ENCODE results near the gene SPRR2D.

Gene SPRR2D

DNA sequence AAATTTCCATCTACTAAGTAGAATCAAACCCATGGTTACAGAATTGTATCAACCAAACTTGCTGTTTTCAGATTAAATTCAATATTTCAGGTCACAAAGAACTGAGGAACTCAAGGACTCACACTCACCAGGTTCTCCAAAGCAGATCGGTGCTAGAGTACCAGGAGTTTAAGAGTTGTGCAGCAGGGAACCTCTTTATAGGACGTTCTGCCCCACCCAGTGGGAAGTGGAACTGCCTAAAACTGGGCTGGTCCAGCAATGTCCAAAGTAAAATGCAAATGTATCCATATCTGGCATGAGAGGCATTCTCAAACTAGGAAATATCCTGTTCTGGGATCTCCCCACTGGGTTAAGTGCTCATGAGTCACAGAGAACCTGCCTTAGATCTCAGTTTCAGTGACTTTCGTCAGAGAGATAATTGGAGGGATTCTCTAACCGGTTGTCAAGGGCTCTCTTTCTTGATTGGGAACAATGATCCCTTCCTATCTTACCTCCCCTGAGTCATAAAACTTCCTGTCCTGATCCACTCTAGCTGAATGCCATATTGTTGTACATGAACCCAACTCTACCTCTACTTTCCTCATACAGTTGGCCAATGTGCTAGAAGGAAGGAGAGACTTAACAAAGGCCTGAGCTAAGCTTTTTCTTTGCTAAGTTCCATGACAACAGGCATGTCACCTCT, at the start of gene SPRR2D:
Gene SPRR2D, minus strand, starts transcription at position 171 of the 682 bp plus-strand sequence. CDS start 774 bp downstream, outside the sequence.
- peaks cover 3% of the 10 kb centered on the region; the same call in 1 of the 2 replicates for H3K4me1 ChIP-seq (ENCODE audit: low read length)
- no peak within 1 kb of the TSS for H2AFZ ChIP-seq (ENCODE audit: low read length)
- no peak within 1 kb of the TSS for H3K4me3 ChIP-seq (ENCODE audit: low read length)
- no peaks in the 10 kb centered on the region for H3K79me2 ChIP-seq (ENCODE audit: low read length)
- no peaks in the 10 kb centered on the region for H3F3A ChIP-seq (ENCODE audit: insufficient read depth, low read length)
- H3K27me3 ChIP-seq (replicated peaks; ENCODE audit: insufficient read depth, low read length) = no peaks in the 10 kb centered on the region
- no peak within 1 kb of the TSS for H3K27ac ChIP-seq (ENCODE audit: low read length)
- no peaks in the 10 kb centered on the region for H3K9me3 ChIP-seq (replicated peaks; ENCODE audit: insufficient read depth, low read length)
- no peak within 1 kb of the TSS for H3K4me2 ChIP-seq (ENCODE audit: low read depth, low read length)
- H4K20me1 ChIP-seq (ENCODE audit: insufficient read depth, low read length) = no peaks in the 10 kb centered on the region
- TF ChIP-seq EZH2 (optimal IDR thresholded peaks at IDR 0.05; ENCODE audit: low read depth, low read length) (no peak), EZH2phosphoT487 (IDR thresholded peaks at IDR 0.05; ENCODE audit: low read length) (no peak)
- TF ChIP-seq, protein P1, sequence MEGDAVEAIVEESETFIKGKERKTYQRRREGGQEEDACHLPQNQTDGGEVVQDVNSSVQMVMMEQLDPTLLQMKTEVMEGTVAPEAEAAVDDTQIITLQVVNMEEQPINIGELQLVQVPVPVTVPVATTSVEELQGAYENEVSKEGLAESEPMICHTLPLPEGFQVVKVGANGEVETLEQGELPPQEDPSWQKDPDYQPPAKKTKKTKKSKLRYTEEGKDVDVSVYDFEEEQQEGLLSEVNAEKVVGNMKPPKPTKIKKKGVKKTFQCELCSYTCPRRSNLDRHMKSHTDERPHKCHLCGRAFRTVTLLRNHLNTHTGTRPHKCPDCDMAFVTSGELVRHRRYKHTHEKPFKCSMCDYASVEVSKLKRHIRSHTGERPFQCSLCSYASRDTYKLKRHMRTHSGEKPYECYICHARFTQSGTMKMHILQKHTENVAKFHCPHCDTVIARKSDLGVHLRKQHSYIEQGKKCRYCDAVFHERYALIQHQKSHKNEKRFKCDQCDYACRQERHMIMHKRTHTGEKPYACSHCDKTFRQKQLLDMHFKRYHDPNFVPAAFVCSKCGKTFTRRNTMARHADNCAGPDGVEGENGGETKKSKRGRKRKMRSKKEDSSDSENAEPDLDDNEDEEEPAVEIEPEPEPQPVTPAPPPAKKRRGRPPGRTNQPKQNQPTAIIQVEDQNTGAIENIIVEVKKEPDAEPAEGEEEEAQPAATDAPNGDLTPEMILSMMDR (IDR thresholded peaks at IDR 0.05; ENCODE audit: low read length) = no peak
- no peak within 1 kb of the TSS for H3K9ac ChIP-seq (ENCODE audit: low read length)
- no peaks in the 10 kb centered on the region for H3K36me3 ChIP-seq (replicated peaks; ENCODE audit: insufficient read depth, low read length)
- no peak for DNase-seq
- H3K9me2 ChIP-seq (replicated peaks; ENCODE audit: insufficient read depth, low read length) = no peaks in the 10 kb centered on the region

DNA sequence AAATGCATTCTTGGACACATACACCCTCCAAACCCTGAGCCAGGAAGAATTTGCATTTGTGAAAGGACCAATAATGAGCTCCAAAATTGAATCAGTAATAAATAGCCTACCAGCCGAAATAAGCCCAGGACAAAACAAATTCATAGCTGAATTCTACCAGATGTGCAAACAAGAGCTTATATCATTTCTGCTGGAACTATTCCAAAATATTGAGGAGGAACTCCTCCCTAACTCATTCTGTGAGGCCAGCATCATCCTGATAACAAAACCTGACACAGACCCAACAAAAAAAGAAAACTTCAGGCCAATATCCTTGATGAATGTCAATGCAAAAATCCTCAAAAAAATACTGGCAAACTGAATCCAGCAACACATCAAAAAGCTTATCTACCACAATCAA, 46.7 kb upstream of the SPRR2D start:
- H3K27ac ChIP-seq (ENCODE audit: low read length) = no peak overlapping the region
- no peaks in the 10 kb centered on the region for H3K36me3 ChIP-seq (replicated peaks; ENCODE audit: insufficient read depth, low read length)
- no peak overlapping the region for H3K9ac ChIP-seq (ENCODE audit: low read length)
- no peak for DNase-seq
- TF ChIP-seq EZH2 (optimal IDR thresholded peaks at IDR 0.05; ENCODE audit: low read depth, low read length) = no peak
- TF ChIP-seq EZH2phosphoT487 (IDR thresholded peaks at IDR 0.05; ENCODE audit: low read length) = no peak
- TF ChIP-seq, protein P1 (IDR thresholded peaks at IDR 0.05; ENCODE audit: low read length) = no peak
- no peak overlapping the region for H3K4me3 ChIP-seq (ENCODE audit: low read length)
- no peaks in the 10 kb centered on the region for H4K20me1 ChIP-seq (ENCODE audit: insufficient read depth, low read length)
- no peaks in the 10 kb centered on the region for H3K9me2 ChIP-seq (replicated peaks; ENCODE audit: insufficient read depth, low read length)
- H3K4me1 ChIP-seq (ENCODE audit: low read length) = no peaks in the 10 kb centered on the region
- H3K79me2 ChIP-seq (ENCODE audit: low read length) = no peaks in the 10 kb centered on the region
- no peaks in the 10 kb centered on the region for H3F3A ChIP-seq (ENCODE audit: insufficient read depth, low read length)
- no peak overlapping the region for H2AFZ ChIP-seq (ENCODE audit: low read length)
- H3K27me3 ChIP-seq (replicated peaks; ENCODE audit: insufficient read depth, low read length) = no peaks in the 10 kb centered on the region
- H3K4me2 ChIP-seq (ENCODE audit: low read depth, low read length) = no peak overlapping the region
- no peaks in the 10 kb centered on the region for H3K9me3 ChIP-seq (replicated peaks; ENCODE audit: insufficient read depth, low read length)

DNA sequence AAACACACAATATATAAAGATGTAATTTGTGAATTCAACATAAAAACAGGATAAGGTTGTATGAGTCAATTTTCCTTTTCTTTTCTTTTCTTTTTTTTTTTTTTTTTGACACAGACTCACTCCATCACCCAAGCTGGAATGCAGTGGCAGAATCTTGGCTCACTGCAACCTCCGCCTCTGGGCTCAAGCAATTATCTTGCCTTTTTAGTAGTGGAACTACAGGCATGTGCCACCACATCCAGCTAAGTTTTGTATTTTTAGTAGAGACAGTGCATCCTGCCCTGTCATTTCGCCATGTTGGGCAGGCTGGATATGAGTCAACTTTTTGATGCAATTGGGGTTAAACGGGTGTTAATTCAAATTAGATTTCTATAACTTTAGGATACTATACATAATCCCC, 40.8 kb upstream of the SPRR2D start:
- no peak overlapping the region for H3K9ac ChIP-seq (ENCODE audit: low read length)
- no peaks in the 10 kb centered on the region for H3K9me3 ChIP-seq (replicated peaks; ENCODE audit: insufficient read depth, low read length)
- no peak overlapping the region for H2AFZ ChIP-seq (ENCODE audit: low read length)
- DNase-seq = no peak
- no peak overlapping the region for H3K4me3 ChIP-seq (ENCODE audit: low read length)
- H3K27ac ChIP-seq (ENCODE audit: low read length) = no peak overlapping the region
- no peaks in the 10 kb centered on the region for H3K79me2 ChIP-seq (ENCODE audit: low read length)
- no peak overlapping the region for H3K4me2 ChIP-seq (ENCODE audit: low read depth, low read length)
- no peaks in the 10 kb centered on the region for H3F3A ChIP-seq (ENCODE audit: insufficient read depth, low read length)
- H3K27me3 ChIP-seq (replicated peaks; ENCODE audit: insufficient read depth, low read length) = no peaks in the 10 kb centered on the region
- H3K4me1 ChIP-seq (ENCODE audit: low read length) = no peaks in the 10 kb centered on the region
- no peaks in the 10 kb centered on the region for H4K20me1 ChIP-seq (ENCODE audit: insufficient read depth, low read length)
- no peaks in the 10 kb centered on the region for H3K9me2 ChIP-seq (replicated peaks; ENCODE audit: insufficient read depth, low read length)
- TF ChIP-seq, protein P1 (IDR thresholded peaks at IDR 0.05; ENCODE audit: low read length) = no peak
- TF ChIP-seq EZH2 (optimal IDR thresholded peaks at IDR 0.05; ENCODE audit: low read depth, low read length) (no peak), EZH2phosphoT487 (IDR thresholded peaks at IDR 0.05; ENCODE audit: low read length) (no peak)
- H3K36me3 ChIP-seq (replicated peaks; ENCODE audit: insufficient read depth, low read length) = no peaks in the 10 kb centered on the region

Measured in MM.1S (cell line).